Ovary (tissue), 3 donors: ENCODE measurements around the gene SGO2.

ENCODE experiments used
- EP300 ChIP-seq: sonication (generic); formaldehyde crosslinking; IDR thresholded peaks from one replicate; pipeline ENCODE4 v1.6.1; 2017; ENCODE audit warnings: antibody characterized with exemption
- POLR2A ChIP-seq: fragments of 450-650 bp; IDR thresholded peaks from one replicate; pipeline ENCODE4 v1.6.1; 2017; ENCODE audit warnings: antibody characterized with exemption, mild to moderate bottlenecking, moderate library complexity
- TF ChIP-seq, protein P1 (sequence below), 3 donors: fragments of 450-650 bp in 2 of 3; fragments of 200-600 bp in 1 of 3; IDR thresholded peaks; one replicate each; pipeline versions ENCODE4 v1.5.1 to v1.8.0; 2016 to 2022; ENCODE audit warnings: antibody characterized with exemption in 3 of 3, mild to moderate bottlenecking in 1 of 3
- donor health status: DM: no; HTN: no; CAD: no.

DNA sequence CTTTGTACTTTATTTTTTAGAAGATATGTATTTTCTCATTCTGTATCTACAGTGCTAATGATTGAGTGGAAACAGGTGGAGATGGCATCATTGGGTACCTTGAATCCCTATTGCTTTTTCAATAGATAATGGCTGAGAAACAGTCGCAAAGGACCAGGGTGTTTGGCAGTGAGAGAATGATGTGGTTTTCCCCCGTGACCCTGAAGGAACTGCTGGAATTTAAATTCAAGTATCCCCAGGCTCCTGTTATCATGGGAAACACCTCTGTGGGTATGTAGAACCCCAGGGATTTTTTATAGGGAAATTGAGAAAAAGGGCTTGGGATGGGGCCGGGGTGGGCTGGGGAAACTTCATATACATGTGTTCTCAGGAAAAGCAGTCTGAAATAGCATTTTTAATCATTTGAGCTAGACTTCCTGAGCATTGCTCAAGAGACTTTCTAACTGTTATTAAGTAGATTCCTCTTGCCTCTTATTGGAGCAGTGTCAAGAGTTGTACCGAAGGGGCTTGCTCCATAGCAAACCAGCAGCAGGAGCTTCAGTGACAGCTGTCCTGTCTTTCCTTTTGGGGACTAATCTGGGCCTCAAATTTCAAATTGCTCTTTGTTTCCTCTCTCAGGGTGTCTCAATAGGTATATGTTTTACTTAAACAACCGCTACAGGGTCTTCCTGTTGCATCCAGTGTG is 78.7 kb downstream of the SGO2 start:
- TF ChIP-seq, protein P1, sequence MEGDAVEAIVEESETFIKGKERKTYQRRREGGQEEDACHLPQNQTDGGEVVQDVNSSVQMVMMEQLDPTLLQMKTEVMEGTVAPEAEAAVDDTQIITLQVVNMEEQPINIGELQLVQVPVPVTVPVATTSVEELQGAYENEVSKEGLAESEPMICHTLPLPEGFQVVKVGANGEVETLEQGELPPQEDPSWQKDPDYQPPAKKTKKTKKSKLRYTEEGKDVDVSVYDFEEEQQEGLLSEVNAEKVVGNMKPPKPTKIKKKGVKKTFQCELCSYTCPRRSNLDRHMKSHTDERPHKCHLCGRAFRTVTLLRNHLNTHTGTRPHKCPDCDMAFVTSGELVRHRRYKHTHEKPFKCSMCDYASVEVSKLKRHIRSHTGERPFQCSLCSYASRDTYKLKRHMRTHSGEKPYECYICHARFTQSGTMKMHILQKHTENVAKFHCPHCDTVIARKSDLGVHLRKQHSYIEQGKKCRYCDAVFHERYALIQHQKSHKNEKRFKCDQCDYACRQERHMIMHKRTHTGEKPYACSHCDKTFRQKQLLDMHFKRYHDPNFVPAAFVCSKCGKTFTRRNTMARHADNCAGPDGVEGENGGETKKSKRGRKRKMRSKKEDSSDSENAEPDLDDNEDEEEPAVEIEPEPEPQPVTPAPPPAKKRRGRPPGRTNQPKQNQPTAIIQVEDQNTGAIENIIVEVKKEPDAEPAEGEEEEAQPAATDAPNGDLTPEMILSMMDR (IDR thresholded peaks at IDR 0.05), result no peak
- TF ChIP-seq POLR2A (no peak), EP300 (no peak)
